Activated naive CD8-positive, alpha-beta T cell treated with anti-CD3 and anti-CD28 coated beads, Interleukin-2, amount 50 U/mL, for 16 hours (primary cell): ENCODE data around the gene AKTIP.

Experiments used
- DNase-seq: peaks from one replicate; pipeline ENCODE4 v3.0.0-alpha.2; 2020; ENCODE audit warnings: low read depth, low spot score

AKTIP gene

GRCh38 chr16:53480394-53480793 lies 22.6 kb downstream of the AKTIP start:
- no peak for DNase-seq

- DNase-seq, result no peak
These were observed 24.0 kb downstream of the AKTIP start for GRCh38 chr16:53478965-53479364.

GRCh38 chr16:53476867-53477266 lies 26.1 kb downstream of the AKTIP start:
- DNase-seq, result no peak

- no peak for DNase-seq
These were observed 37.3 kb downstream of the AKTIP start for GRCh38 chr16:53465606-53466280.

GRCh38 chr16:53458635-53459034 lies 44.4 kb downstream of the AKTIP start:
- no peak for DNase-seq

GRCh38 chr16:53457670-53458069 lies 45.3 kb downstream of the AKTIP start:
- peak; percentile 18 for DNase-seq

GRCh38 chr16:53456625-53457024 lies 46.4 kb downstream of the AKTIP start:
- DNase-seq, result no peak

GRCh38 chr16:53453928-53454327 lies 49.1 kb downstream of the AKTIP start:
- DNase-seq, result no peak

GRCh38 chr16:53449816-53450517 lies 53.0 kb downstream of the AKTIP start:
- no peak for DNase-seq

- DNase-seq, result no peak
These were observed 56.9 kb downstream of the AKTIP start for GRCh38 chr16:53446090-53446489.

- no peak for DNase-seq
These were observed 57.5 kb downstream of the AKTIP start for GRCh38 chr16:53445534-53445933.
